Large intestine (tissue), 3 donors: ENCODE data around the gene GNPDA1. TPM values are rescaled to one million over a fixed set of nuclear protein-coding genes. Genes with fewer than 3 reads are reported as not detected.

Experiments used
- DNase-seq, 2 donors: peaks; one replicate each; pipeline versions ENCODE4 v3.0.0 to v3.0.0-alpha.2; 2013
- H3K27ac ChIP-seq: one replicate; pipeline ENCODE4 v1.5.1; 2013; ENCODE audit warnings: low read length
- H3K27me3 ChIP-seq: 2 replicates; pipeline ENCODE4 v1.6.1; 2013; ENCODE audit warnings: low read length; ENCODE audit not compliant: control insufficient read depth, insufficient read depth
- H3K36me3 ChIP-seq: 2 replicates; pipeline ENCODE4 v1.6.1; 2013; ENCODE audit warnings: low read length; ENCODE audit not compliant: control insufficient read depth, insufficient read depth
- H3K4me1 ChIP-seq: one replicate; pipeline ENCODE4 v1.6.1; 2013; ENCODE audit warnings: low read length; ENCODE audit not compliant: control insufficient read depth, insufficient read depth
- H3K4me3 ChIP-seq: one replicate; pipeline ENCODE4 v1.5.1; 2013; ENCODE audit warnings: low read length
- H3K9me3 ChIP-seq: one replicate; pipeline ENCODE4 v1.6.1; 2013; ENCODE audit warnings: mild to moderate bottlenecking, low read depth, low read length, moderate library complexity; ENCODE audit not compliant: control insufficient read depth
- WGBS: methylation state at CpG from one replicate; pipeline ENCODE4 v1.1.5; 2013; ENCODE audit warnings: low lambda C conversion rate; ENCODE audit not compliant: insufficient coverage; 5-methylcytosine and 5-hydroxymethylcytosine counted together
- polyA plus RNA-seq: library from polyadenylated mRNA; unstranded; fragments of 120-200 nt; gene quantifications from one replicate; pipeline ENCODE4 v1.2.1, GENCODE V29; 2013

Gene GNPDA1
- polyA plus RNA-seq, 1 donor = 117 TPM

DNA sequence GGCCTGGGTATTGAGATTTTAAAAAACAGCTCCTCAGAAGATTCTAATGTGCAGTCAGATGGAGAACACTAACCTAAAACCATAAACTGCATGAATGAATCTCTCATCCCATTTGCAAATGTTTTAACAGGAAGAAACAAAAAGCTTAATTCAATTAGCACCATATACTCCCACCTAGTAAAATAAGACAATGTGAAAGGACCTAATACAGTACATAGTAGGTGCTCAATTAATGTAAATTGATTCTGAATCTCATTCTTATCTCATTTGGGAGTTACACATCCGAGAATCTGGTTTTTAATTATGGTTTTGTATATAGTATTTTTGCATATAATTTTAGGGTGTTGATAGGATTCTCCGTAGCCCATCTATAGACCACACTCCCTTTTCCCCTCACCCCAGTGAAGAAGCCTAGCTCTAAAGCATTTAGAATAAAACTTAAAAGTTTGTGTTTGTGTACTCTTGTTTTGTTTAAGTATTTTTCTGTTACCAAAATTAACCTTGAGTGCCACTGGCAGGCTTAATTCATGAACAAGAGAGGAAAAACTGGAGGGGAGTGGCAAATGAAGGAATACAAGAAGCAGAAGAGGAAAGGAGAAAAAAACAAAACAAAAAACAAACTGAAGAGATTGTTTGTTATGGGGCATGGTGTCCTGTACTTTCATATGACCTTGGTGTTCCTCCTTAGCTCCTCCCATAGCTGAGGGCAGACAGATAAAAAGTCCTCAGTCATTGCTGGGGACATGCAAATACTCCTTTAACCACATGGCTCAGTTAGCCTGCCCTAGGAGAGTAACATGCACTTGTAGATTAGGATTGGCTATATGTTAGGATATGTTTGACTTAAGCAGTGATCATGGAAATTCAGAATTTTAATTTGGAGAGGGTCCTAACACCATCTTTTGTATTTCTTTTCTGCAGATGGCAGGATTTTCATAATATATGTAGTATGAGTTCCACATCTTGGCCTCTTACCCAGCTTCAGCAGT, 42.8 kb downstream of the GNPDA1 start:
- Histone ChIP-seq H3K36me3 (peaks cover 11% of the 10 kb centered on the region), H3K27me3 (no peaks in the 10 kb centered on the region), H3K4me1 (peaks cover 8% of the 10 kb centered on the region), H3K9me3 (no peaks in the 10 kb centered on the region), H3K27ac (peak overlapping the region; percentile 85), H3K4me3 (peak overlapping the region; percentile 61)
- peak in 1 of 2 donors; percentile 78 for DNase-seq
- 60% methylated on average over 1 of the region's 2 CpGs for WGBS

DNA sequence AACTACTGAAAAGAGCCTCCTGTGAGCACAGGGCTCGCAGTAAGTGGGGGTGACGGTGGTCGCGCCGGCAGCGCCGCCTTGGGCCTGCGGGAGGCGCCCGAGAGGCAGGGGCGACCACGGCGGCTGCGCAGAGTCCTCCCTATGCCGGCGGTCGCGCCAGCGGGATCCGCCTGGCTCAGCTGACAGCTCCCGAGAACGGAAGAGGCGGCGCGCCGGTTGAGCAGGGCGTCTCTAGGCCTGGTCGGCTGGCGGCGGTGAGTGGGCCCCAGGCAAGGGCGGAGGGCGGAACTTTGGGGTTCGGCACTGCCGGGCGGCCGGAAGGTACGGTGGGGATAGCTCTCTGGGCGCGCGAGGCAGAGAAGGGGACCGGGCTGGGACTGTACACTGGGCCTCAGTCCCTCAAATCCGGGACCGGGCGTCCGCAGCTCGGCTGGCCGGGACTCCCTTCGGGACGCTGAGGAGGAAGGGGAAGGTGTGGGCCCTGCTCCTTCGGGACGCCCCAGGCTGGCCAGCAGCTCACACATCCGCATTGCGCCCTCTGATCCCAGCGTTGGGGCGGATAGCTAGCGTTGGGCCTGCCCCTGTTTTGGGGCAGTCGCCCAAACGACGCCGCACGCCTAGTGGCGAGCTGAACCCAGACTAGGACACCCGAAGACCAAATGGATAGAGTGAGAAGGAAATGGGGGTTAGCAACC, 43.8 kb downstream of the GNPDA1 start, which contains the start of gene RNF14:
Gene RNF14, plus strand, starts transcription at position 192 of the 695 bp plus-strand sequence. CDS start 4,484 bp downstream, outside the sequence.
- WGBS = no CpG with 5 or more reads among the region's 63 CpGs
- Histone ChIP-seq H3K27ac (peak within 1 kb of the TSS; percentile 85), H3K27me3 (no peaks in the 10 kb centered on the region), H3K4me1 (peaks cover 8% of the 10 kb centered on the region), H3K9me3 (no peaks in the 10 kb centered on the region), H3K36me3 (peaks cover 3% of the 10 kb centered on the region), H3K4me3 (peak within 1 kb of the TSS; percentile 61)
- peak; percentile 95 to 97 for DNase-seq

- Histone ChIP-seq H3K36me3 (no peaks in the 10 kb centered on the region), H3K4me1 (peaks cover 8% of the 10 kb centered on the region), H3K27me3 (no peaks in the 10 kb centered on the region), H3K27ac (no peak overlapping the region), H3K4me3 (no peak overlapping the region), H3K9me3 (no peaks in the 10 kb centered on the region)
- no CpG with 5 or more reads among the region's 2 CpGs for WGBS
- no peak for DNase-seq
These were observed 45.9 kb downstream of the GNPDA1 start for GRCh38 chr5:141966963-141967333.

DNA sequence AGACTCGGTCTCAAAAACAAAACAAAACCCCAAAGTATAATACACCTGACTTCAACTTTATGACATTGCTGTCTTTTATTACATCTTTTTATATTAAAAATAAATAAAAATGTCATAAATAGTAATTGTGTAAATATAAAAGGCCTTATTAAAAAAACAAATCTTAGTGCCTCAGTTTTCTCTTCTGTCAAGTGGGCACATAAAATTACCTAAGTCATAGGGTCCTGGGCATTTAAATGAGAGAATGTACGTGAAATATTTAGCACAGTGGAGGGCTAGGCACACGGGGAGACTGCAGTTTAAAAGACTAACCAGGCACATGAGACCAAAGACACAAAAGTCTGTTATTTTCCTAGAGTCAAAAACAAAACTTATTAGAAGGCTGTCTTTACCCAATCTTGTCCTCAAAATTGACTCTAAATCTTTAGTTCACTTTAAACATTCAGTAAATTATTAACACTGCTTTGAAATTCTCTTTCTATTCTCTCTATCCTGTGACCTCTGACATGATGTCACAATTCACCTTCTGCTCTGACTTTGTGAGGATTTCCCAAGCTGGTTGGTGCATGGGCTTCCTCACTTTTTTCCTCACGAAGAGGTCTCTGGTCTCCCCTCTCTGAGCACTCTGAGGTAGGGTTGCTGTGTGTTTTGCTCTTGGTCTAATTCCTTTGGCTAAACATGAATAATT, 46.4 kb downstream of the GNPDA1 start:
- Histone ChIP-seq H3K27ac (no peak overlapping the region), H3K27me3 (no peaks in the 10 kb centered on the region), H3K4me3 (no peak overlapping the region), H3K36me3 (no peaks in the 10 kb centered on the region), H3K9me3 (no peaks in the 10 kb centered on the region), H3K4me1 (peaks cover 8% of the 10 kb centered on the region)
- DNase-seq = peak in 1 of 2 donors; percentile 56
- 100% methylated on average over 1 of the region's 4 CpGs for WGBS

GRCh38 chr5:141965071-141965470, 47.8 kb downstream of the GNPDA1 start:
- DNase-seq = no peak
- no CpG with 5 or more reads among the region's 7 CpGs for WGBS

GRCh38 chr5:141963701-141964100, 49.1 kb downstream of the GNPDA1 start:
- H3K9me3 ChIP-seq = no peaks in the 10 kb centered on the region

More at GRCh38 chr5:141965071-141965470, 47.8 kb downstream of the GNPDA1 start:
- no peak overlapping the region for H3K27ac ChIP-seq
- peaks cover 6% of the 10 kb centered on the region for H3K4me1 ChIP-seq
- no peaks in the 10 kb centered on the region for H3K27me3 ChIP-seq
- no peaks in the 10 kb centered on the region for H3K9me3 ChIP-seq
- no peaks in the 10 kb centered on the region for H3K36me3 ChIP-seq
- H3K4me3 ChIP-seq = no peak overlapping the region

DNA sequence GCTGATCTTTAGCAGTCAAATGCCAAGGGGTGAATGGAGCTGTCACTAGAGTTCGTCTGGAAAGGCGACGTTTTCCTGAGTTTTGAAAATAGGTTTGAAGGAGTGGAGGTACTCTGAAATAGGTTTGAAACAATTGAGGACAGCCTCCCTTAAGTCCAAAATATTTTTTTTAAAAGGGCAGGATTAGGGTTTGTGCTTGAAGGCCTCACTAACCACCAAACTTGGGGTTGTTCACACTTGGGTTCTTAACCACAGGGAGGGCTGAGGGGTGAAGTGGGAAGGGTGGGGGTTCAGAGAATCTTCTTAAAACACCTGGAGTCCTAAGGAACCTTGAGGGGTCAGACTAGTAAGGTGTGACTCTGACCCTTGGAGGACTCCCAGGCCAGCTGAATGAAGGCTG, 51.4 kb downstream of the GNPDA1 start:
- Histone ChIP-seq H3K9me3 (no peaks in the 10 kb centered on the region), H3K27ac (no peak overlapping the region), H3K36me3 (no peaks in the 10 kb centered on the region), H3K4me3 (no peak overlapping the region), H3K27me3 (no peaks in the 10 kb centered on the region), H3K4me1 (peaks cover 5% of the 10 kb centered on the region)
- no peak for DNase-seq
- WGBS = no CpG with 5 or more reads among the region's 3 CpGs

More at GRCh38 chr5:141963701-141964100, 49.1 kb downstream of the GNPDA1 start:
- Histone ChIP-seq H3K27ac (no peak overlapping the region), H3K4me3 (no peak overlapping the region), H3K4me1 (peaks cover 8% of the 10 kb centered on the region), H3K27me3 (no peaks in the 10 kb centered on the region), H3K36me3 (no peaks in the 10 kb centered on the region)
- no peak for DNase-seq
- WGBS = 92% methylated on average over 2 of the region's 3 CpGs

GRCh38 chr5:141960449-141961323, 52.1 kb downstream of the GNPDA1 start:
- peaks cover 5% of the 10 kb centered on the region for H3K4me1 ChIP-seq
- WGBS = no CpG with 5 or more reads among the region's 14 CpGs
- H3K9me3 ChIP-seq = no peaks in the 10 kb centered on the region
- H3K36me3 ChIP-seq = no peaks in the 10 kb centered on the region
- H3K27ac ChIP-seq = no peak overlapping the region
- H3K27me3 ChIP-seq = no peaks in the 10 kb centered on the region
- peak; percentile 87 to 89 for DNase-seq
- H3K4me3 ChIP-seq = no peak overlapping the region

DNA sequence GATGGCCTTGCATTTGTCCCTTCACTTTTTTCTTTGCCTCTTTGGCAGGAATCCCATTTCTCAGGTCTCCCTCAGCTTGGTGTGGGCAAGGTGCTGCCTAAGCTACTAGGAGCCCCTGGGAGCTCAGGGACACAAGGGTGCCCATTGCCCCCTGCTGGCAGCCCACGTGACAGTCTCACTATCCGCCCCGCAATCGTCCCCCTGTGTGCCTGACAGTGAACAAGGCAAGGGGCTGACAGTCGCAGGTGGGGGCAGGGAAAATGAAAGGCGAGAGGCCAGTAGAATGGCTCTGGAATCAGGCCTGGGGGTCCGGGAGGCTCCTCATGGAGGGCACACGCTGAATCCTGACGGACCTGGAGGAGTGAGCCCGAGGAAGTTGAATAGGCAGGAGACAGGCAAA, 52.8 kb downstream of the GNPDA1 start:
- Histone ChIP-seq H3K36me3 (no peaks in the 10 kb centered on the region), H3K4me1 (peaks cover 5% of the 10 kb centered on the region), H3K9me3 (no peaks in the 10 kb centered on the region), H3K27me3 (no peaks in the 10 kb centered on the region), H3K27ac (no peak overlapping the region), H3K4me3 (no peak overlapping the region)
- WGBS = no CpG with 5 or more reads among the region's 10 CpGs
- DNase-seq = no peak
